Measurements from ENCODE around the gene MAP1B.

DNA sequence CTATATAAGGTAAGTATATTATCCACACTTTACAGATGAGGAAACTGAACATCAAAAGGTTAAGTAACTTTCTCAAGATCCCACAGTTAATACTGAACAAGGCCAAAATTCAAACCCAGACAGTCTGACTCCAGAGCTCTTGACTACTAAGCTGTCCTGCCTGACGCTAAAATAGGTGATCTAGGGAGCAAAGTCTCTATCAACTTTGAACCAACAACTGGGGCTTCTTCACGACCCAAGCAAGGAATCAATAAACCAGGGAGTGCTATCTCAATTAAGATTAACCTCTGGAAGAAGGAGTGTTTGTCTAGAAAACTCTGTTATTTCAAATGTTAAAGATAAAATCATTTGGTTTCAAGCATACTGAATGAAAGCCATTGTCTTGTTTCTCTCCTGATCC, 148.4 kb downstream of the MAP1B start:
- TF ChIP-seq EZH2 (IDR thresholded peaks at IDR 0.05; ENCODE audit: borderline replicate concordance, low read depth, low read length, poor library complexity, severe bottlenecking): no peak
- TF ChIP-seq, protein P1, sequence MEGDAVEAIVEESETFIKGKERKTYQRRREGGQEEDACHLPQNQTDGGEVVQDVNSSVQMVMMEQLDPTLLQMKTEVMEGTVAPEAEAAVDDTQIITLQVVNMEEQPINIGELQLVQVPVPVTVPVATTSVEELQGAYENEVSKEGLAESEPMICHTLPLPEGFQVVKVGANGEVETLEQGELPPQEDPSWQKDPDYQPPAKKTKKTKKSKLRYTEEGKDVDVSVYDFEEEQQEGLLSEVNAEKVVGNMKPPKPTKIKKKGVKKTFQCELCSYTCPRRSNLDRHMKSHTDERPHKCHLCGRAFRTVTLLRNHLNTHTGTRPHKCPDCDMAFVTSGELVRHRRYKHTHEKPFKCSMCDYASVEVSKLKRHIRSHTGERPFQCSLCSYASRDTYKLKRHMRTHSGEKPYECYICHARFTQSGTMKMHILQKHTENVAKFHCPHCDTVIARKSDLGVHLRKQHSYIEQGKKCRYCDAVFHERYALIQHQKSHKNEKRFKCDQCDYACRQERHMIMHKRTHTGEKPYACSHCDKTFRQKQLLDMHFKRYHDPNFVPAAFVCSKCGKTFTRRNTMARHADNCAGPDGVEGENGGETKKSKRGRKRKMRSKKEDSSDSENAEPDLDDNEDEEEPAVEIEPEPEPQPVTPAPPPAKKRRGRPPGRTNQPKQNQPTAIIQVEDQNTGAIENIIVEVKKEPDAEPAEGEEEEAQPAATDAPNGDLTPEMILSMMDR (conservative IDR thresholded peaks at IDR 0.05; ENCODE audit: low read depth, low read length): no peak
